Left ventricle myocardium superior (tissue), 1 donor: ENCODE measurements around the gene MAP3K19. TPM values are rescaled to one million over a fixed set of nuclear protein-coding genes. Genes with fewer than 3 reads are reported as not detected.
"Not testable (repeated sequence)": the region's sequence is repeated elsewhere in the genome, so short reads cannot be mapped to it uniquely, and the experiment has no call there.

ENCODE experiments used
- ATAC-seq: fragments of 200-7000 bp; cut with Tn5 transposase; one replicate; pipeline ENCODE4 v1.9.1; 2020; ENCODE audit warnings: mild to moderate bottlenecking, moderate library complexity
- DNase-seq: peaks from one replicate; pipeline ENCODE4 v3.0.0-alpha.2; 2020
- intact Hi-C: fragments of 100-400 bp; cut with micrococcal nuclease; formaldehyde crosslinking; loops from one replicate; pipeline ENCODE4 v1.11.0; 2022
- total RNA-seq: library from RNA; stranded (reverse); fragmentation: NEBNext Ultra II Directional; extraction: Animal tissue kit (Norgen Biotek cat#: 25700); gene quantifications from one replicate; pipeline ENCODE4 v1.2.1, GENCODE V29; 2021
- donor health status: DM: no; HTN: yes; CAD: no; lungs with severe emphysema.

The MAP3K19 gene
- total RNA-seq, 1 donor from 2014 or later = not detected

DNA sequence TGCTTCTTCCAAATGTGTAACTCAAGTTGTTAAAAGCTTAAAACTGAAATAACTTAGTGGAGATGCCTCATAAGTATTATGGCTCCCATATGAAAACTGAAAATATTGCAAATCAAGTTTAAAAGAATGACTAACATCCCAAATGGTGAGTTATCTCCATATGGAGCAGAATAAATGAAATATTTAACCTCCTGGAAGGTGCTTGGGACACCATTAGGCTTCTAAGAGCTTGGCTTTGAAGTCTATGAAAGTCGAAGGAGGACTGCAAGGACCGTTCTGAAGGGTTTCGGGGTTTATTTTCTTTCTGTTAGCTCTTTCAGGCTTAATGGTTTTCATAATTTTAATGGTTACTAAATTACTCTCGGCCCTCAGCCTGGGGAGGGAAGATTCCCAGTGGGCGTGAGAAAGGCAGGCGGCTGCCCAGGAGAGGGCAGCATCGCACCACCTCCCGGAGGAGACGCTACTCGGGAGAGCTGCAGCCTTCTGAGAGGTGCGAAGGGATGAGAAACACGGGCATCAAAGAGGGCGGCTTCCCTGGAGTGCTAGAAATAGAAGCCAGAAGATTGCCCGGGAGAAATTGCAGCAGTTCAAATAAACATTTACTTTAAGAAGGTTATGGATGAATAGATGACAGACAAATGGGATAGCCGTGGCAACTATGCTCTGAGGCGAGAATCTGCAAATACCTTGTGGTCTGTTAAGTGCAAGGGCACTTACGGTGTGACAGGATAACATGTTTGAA, 43.1 kb downstream of the MAP3K19 start:
- ATAC-seq (peak; percentile 99), DNase-seq (peak; percentile 85)
- intact Hi-C loops = loop anchor here (5.0 kb wide), 1 partner anchor 703 kb away; no protein-coding TSS in a partner anchor

DNA sequence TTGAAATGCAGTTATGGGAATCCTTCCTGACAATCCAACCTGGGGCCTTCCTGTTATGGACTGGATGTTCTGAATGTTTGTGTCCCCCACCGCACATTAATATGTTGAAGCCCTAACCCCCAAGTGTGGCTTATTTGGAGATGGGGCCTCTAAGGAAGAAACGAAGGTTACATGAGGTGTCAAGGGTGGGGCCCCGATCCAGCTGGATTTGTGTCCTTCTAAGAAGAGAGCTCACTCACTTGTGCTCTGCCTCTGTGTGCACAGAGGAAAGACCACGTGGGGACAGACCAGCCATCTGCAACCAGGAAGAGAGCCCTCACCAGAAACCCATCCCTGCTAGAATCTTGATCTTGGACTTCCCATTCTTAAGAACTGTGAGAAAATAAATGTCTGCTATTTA, 44.4 kb downstream of the MAP3K19 start:
- no peak for ATAC-seq
- DNase-seq = no peak
- intact Hi-C loops = loop anchor here (5.0 kb wide), 1 partner anchor 704 kb away; no protein-coding TSS in a partner anchor

GRCh38 chr2:134999521-134999920, 47.7 kb downstream of the MAP3K19 start:
- ATAC-seq (no peak), DNase-seq (no peak)
- intact Hi-C loops = no loop called here

DNA sequence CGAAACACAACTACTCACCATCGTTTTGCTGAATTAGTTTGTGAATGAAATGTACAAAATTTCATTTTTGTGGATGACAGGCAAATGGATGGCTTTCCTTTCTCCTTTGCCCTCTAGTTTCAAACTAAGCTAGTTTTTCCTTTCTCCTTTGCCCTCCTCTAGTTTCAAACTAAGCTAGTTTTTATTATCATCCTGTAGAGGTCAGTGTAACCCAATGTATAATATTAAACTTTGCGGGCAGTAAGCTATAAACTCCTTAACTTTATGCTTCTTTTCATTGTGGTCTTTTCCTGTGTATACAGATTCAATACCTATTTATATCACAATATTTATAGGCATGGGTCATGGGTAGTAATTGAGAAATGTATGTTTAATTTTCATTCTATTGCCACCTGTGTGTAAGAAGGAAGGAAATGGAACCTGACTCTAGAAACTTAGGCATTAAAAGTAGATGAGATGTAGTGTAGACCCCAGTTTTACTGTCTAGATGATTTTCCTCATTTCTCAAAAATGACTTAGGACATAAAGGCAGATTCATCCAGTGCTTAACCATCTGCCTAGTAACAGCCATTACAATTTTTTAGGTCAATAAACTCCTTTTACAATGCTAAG, 58.1 kb downstream of the MAP3K19 start:
- intact Hi-C loops = no loop called here
- DNase-seq = no peak
- ATAC-seq = peak; percentile 28

DNA sequence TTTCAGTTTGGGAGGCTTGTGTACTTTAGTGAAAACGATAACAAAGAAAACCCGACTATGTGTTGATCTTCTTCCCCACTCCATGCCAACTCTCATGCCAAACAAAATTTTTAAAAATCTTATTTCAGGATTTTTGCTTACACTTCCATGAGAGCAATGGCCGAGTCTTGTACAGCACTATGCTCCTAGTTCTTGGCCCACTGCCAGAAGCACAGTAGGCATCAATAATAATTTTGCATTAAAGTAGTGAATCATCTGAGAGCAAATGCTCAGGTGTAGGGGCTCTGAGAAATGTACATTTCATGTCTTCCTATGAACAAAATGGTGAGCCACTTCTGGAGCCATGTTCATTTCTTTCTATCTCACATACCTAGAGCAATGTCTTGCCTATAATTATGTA, 62.2 kb downstream of the MAP3K19 start:
- no peak for DNase-seq
- intact Hi-C loops = no loop called here
- ATAC-seq = no peak

- no peak for DNase-seq
- ATAC-seq = no peak
- intact Hi-C loops = no loop called here
These were observed 64.6 kb downstream of the MAP3K19 start for GRCh38 chr2:134982603-134983002.

DNA sequence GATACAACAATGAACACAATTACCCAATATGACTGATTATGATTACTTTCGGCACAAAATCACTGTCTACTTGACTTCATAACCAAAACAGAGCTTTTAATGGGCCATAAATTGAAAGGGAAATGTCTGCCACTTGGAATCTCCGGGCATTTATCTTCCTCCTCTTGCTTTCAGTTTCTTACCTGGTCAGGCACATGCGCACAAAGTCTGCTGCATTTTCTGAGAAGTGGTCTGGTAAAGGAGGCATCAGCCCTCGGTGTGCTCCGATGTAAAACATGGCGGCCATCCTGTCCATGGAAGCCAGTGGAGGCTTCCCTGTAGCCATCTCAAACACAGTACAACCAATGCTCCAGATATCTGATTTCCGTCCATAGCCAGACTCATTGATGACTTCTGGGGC, 66.6 kb downstream of the MAP3K19 start:
- DNase-seq = no peak
- intact Hi-C loops = no loop called here
- no peak for ATAC-seq

DNA sequence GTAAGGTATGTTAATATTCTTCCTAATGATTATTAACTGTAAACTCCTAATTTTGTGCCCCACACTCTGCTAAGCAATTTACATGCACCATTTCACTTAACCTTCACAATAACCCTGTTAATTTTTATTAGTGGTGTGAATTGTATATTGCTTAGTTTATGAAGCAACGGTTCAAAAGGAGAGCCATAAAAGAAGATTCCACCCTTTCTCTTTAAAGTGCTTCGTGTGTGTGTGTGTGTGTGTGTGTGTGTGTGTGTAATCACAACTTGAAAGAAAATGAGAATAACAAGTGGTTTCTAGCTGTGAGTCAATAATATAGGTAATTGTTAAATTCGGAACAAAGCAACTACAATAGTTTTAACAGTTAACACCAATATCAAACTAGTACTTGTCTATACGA, 68.0 kb downstream of the MAP3K19 start:
- intact Hi-C loops = no loop called here
- DNase-seq = no peak
- no peak for ATAC-seq

GRCh38 chr2:134977104-134977503, 70.1 kb downstream of the MAP3K19 start:
- ATAC-seq, intact Hi-C loops, DNase-seq: not testable (repeated sequence)

- intact Hi-C loops = no loop called here
- ATAC-seq (peak; percentile 50), DNase-seq (no peak)
These were observed 71.1 kb downstream of the MAP3K19 start for GRCh38 chr2:134976074-134976702.

- DNase-seq = peak; percentile 33
- peak; percentile 36 for ATAC-seq
- intact Hi-C loops = no loop called here
These were observed 71.8 kb downstream of the MAP3K19 start for GRCh38 chr2:134975281-134976009.

- intact Hi-C loops = no loop called here
- ATAC-seq (no peak), DNase-seq (no peak)
These were observed 73.8 kb downstream of the MAP3K19 start for GRCh38 chr2:134973241-134974138.

DNA sequence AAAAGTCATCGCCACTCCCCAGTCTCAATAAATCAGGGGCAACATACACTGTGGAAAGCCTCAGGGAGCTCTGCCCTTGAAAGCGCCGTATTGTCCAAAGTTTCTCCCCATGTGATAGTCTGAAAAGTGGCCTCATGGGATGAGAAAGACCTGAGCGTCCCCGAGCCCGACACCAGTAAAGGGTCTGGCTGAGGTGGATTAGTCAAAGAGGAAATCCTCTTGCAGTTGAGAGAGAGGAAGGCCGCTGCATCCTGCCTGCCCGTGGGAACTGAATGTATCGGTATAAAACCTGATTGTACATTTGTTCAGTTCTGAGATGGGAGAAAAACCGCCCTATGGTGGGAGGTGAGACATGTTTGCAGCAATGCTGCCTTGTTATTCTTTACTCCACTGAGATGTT, 80.1 kb downstream of the MAP3K19 start:
- ATAC-seq, intact Hi-C loops, DNase-seq: not testable (repeated sequence)

- intact Hi-C loops = no loop called here
- no peak for ATAC-seq
- DNase-seq = no peak
These were observed 89.8 kb downstream of the MAP3K19 start for GRCh38 chr2:134957477-134957876.

GRCh38 chr2:134955744-134956143, 91.5 kb downstream of the MAP3K19 start:
- DNase-seq = no peak
- intact Hi-C loops = no loop called here
- no peak for ATAC-seq

GRCh38 chr2:134954065-134954464, 93.2 kb downstream of the MAP3K19 start:
- DNase-seq = no peak
- no peak for ATAC-seq
- intact Hi-C loops = loop anchor here (5.0 kb wide), 1 partner anchor 98 kb away; the partner anchor contains the start of gene RAB3GAP1

DNA sequence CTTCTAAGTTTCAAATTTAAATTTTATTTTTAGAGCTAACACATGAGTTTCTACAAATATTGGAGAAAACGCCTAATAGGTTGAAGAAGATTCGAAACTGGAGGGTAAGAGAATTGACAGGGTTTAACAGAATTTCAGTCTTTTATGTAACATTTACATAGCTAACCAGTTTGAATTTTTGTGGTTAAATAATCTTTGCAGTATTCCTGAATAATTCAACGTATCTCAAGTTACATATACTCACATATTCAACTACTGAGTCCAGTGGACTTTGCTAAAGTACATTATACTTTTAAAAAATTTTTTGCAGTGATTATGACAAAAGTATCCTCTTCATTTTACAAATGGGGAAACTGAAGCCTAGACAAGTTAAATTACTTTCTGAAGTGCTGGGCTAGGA, 94.6 kb downstream of the MAP3K19 start:
- DNase-seq (no peak), ATAC-seq (no peak)
- intact Hi-C loops = loop anchor here (5.0 kb wide), 1 partner anchor 100 kb away; the partner anchor contains the start of gene RAB3GAP1

DNA sequence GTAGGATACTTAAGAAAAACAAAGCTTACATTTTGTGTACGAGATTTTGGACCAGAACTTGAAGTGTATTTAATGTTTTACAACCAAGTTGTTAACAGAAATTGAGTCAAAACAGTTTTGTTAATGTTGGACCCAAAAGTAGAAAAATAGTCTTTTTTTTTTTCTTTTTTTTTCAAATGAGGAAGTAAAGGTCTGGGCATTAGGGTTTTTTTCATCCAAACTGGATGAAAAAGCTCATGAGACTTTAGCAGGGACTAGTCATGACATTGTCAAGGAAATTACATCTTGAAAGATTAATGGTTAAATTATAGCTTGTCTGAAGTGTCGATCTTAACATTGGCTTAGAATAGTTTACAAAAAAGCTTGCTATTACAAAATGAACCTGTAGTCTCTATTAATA, 96.4 kb downstream of the MAP3K19 start:
- DNase-seq = no peak
- intact Hi-C loops = loop anchor here (5.0 kb wide), 1 partner anchor 101 kb away; the partner anchor contains the start of gene RAB3GAP1
- ATAC-seq = no peak
